NCI-H460 (cell line): ENCODE results near the gene SLC44A2. TPM values are rescaled to one million over a fixed set of nuclear protein-coding genes. Genes with fewer than 3 reads are reported as not detected.

Experiments used
- DNase-seq: peaks from one replicate; pipeline ENCODE4 v3.0.0-alpha.2; 2016; ENCODE audit warnings: low read depth; ENCODE audit errors: extremely low read depth
- total RNA-seq: library from RNA; depleted of rRNA; stranded (reverse); fragments of >200 nt; shearing (Covaris generic); gene quantifications from 2 replicates; pipeline ENCODE4 v1.2.3, GENCODE V29; 2014

Gene SLC44A2
- total RNA-seq, 1 experiment from 2014 or later = 2.6 TPM

GRCh38 chr19:10678813-10679212 lies 53.5 kb downstream of the SLC44A2 start:
- DNase-seq = no peak

DNA sequence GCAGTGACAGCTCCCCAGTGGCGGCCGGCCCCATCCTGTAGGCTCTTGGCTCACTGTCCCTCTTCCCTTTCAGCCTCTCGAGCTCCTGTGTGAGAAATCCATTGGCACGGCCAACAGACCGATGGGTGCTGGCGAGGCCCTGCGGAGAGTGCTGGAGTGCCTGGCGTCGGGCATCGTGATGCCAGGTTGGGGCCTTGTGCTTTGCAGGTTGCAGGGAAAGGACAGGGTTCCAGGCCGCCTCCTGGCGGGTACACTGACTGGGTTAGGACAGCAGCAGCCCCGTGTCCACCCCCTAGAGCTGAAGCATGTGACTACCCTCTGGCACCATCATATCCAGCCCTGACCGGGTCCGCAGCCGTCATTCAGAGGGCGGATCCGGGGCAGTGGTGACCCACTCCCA lies 54.4 kb downstream of the SLC44A2 start:
- no peak for DNase-seq

- no peak for DNase-seq
Measured at GRCh38 chr19:10680545-10681135, 55.3 kb downstream of the SLC44A2 start.

GRCh38 chr19:10681658-10682057 lies 56.3 kb downstream of the SLC44A2 start:
- no peak for DNase-seq

- DNase-seq = no peak
Measured at GRCh38 chr19:10682397-10683063, 57.2 kb downstream of the SLC44A2 start.

GRCh38 chr19:10683064-10683426 lies 57.7 kb downstream of the SLC44A2 start:
- no peak for DNase-seq

DNA sequence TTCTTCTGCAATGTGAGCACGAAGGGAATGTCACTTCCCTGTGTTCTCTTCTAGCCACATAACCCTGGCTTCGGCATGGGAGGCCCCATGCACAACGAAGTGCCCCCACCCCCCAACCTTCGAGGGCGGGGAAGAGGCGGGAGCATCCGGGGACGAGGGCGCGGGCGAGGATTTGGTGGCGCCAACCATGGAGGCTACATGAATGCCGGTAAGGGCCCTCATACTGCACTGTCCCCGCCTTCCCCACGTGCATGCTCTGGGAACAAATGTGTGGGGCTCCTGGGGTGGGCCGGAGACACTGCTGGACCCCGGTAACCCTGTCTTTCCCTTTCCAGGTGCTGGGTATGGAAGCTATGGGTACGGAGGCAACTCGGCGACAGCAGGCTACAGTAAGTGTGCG lies 58.2 kb downstream of the SLC44A2 start:
- DNase-seq = no peak

DNA sequence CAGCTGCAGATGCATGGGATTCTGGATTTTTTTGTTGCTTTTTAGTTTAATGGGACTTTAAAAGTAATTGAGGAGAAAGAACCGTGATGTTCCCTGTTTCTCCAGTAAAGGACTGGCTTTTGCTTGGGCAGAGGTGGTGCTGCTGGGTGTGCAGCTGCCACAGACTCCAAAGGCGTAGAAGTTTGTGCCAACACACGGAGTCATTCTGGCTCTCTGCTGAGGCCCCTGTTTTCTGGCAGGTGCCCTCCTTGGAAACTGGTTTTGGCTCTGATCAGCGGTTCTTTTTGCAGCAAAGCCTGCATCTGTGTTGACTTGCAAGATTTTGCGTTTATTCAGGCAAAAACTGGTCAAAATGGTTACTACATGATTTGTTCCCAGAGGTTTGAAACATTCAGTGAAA lies 59.9 kb downstream of the SLC44A2 start:
- DNase-seq = no peak

GRCh38 chr19:10686193-10686592 lies 60.8 kb downstream of the SLC44A2 start:
- DNase-seq = no peak

- no peak for DNase-seq
Measured at GRCh38 chr19:10686661-10687517, 61.5 kb downstream of the SLC44A2 start.

DNA sequence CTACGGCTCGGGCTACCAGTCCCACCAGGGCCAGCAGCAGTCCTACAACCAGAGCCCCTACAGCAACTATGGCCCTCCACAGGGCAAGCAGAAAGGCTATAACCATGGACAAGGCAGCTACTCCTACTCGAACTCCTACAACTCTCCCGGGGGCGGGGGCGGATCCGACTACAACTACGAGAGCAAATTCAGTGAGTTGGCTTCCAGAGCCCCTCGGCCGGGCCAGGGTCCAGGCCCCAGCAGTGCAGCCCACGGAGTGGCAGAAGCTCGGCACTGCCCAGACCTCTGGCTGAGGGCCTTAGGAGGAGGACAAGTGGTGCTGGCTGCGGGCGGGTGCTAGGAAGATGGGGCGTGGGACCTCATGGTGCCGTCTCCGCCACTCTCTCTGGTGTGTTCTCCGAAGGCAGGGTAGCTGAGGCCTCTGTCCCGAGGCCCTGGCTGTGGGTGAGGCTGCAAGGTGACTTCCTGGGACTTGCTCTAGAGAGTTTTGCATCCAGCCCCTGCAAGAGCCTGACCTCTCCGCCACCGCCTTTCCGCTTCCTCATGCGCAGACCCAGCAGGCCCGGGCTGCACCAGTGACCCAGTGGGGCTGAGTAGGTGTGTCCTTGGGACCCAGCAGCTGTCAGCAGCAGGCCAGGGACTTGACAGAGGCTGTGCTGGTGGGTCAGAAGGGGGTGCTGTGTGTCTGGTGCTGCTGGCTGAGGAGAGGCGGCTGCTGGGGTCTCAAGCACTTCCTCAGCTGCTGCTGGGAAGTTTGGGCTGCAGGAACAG lies 62.4 kb downstream of the SLC44A2 start:
- no peak for DNase-seq

DNA sequence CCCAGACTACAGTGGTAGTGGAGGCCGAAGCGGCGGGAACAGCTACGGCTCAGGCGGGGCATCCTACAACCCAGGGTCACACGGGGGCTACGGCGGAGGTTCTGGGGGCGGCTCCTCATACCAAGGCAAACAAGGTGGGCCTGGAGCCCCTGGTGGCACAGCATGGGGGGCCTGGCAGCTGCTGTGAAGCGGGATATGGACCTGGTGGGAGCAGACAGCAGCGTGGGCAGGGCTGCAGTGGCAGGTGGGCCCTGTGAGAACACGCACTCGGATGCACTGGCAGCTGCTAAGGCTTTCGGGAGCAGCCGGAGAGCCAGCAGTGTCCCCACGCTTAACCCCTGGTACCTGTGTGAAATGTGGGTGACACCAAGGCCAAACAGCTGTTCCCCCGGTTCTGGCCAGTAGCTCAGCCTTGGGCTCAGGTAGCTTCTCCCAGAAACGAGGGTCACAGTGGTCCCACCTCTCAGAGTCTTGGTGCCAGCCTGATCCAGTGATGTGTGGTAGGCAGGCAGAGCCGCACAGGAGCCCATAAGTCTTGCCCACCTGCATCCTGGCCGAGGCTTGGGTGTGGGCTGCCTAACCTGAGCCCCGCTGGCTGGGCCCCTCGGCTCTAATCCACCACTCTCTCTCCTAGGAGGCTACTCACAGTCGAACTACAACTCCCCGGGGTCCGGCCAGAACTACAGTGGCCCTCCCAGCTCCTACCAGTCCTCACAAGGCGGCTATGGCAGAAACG lies 63.4 kb downstream of the SLC44A2 start:
- no peak for DNase-seq

- no peak for DNase-seq
Measured at GRCh38 chr19:10690341-10690781, 65.0 kb downstream of the SLC44A2 start.

DNA sequence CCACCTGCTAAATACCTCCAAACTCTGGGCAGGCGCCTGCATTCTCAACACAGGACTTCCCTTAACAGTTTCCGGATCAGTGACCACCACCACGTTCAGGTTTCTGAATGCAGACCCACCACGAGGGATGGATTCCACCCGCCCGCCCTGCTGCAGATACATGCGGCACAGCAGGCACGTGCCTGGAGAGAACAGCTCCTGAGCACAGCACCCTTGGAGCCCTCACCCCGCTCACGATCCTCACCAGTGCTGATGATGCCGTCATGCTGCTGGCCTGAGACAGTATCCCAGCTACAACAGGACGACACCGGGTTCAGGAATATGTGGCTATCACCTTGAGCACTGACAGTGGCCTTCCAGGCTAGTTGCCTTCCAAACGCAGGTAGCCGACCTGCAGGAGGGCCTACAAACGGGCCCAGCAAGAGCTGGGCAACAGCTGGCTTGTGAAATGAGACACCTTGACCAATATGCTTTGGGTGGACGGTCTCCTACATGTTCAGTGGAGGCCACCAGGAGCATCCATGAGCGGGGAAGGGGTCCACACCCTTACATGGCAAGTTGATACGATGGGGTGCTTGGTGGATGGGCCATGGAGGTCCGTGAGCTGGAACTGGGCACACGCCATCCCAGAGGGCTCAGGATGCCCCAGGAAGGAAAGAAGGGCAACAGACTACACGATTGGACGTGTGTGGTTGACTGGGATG lies 66.0 kb downstream of the SLC44A2 start:
- no peak for DNase-seq

DNA sequence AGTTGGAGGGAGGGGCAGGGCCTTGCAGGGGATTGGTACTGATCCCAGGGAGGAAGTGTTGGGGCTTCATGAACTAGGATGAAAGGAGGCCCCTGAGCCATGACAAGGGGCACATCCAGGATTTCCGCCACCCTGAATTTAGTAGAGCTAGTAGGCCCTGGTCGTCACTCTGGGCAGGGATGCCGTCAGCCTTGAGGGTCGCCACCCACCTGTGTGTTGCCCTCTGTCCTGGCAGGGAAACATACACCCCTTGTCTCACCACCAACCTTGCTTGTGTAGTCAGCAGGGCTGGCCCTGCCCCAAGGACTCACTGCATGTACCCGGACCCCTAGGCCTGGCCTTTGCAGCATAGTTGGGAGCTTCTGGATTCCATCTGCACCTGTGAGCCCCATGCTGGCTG lies 66.5 kb downstream of the SLC44A2 start:
- no peak for DNase-seq

GRCh38 chr19:10692673-10693264 lies 67.4 kb downstream of the SLC44A2 start:
- DNase-seq = no peak
